Left kidney (tissue), 8 donors: ENCODE measurements around the gene HDX. TPM values are rescaled to one million over a fixed set of nuclear protein-coding genes. Genes with fewer than 3 reads are reported as not detected.
A peak's percentile ranks its signal among the peaks of the same experiment; 100 is the strongest.
"Not testable (repeated sequence)": the region's sequence is repeated elsewhere in the genome, so short reads cannot be mapped to it uniquely, and the experiment has no call there.

ENCODE experiments used
- DNase-seq: peaks from one replicate; pipeline ENCODE4 v3.0.0-alpha.2; 2013
- long read RNA-seq, 8 donors: transcript quantifications; one replicate each; lab custom pipeline, GENCODE V29; 2026
- polyA plus RNA-seq: library from polyadenylated mRNA; unstranded; fragments of 120-200 nt; gene quantifications from one replicate; pipeline ENCODE4 v1.2.1, GENCODE V29; 2013; ENCODE audit not compliant: insufficient read length

The HDX gene, protein sequence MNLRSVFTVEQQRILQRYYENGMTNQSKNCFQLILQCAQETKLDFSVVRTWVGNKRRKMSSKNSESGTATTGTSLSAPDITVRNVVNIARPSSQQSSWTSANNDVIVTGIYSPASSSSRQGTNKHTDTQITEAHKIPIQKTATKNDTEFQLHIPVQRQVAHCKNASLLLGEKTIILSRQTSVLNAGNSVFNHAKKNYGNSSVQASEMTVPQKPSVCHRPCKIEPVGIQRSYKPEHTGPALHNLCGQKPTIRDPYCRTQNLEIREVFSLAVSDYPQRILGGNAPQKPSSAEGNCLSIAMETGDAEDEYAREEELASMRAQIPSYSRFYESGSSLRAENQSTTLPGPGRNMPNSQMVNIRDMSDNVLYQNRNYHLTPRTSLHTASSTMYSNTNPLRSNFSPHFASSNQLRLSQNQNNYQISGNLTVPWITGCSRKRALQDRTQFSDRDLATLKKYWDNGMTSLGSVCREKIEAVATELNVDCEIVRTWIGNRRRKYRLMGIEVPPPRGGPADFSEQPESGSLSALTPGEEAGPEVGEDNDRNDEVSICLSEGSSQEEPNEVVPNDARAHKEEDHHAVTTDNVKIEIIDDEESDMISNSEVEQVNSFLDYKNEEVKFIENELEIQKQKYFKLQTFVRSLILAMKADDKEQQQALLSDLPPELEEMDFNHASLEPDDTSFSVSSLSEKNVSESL
- polyA plus RNA-seq: 6.6 TPM
- long read RNA-seq, donor 1, partial matches to known transcripts: 0 of 1 reads
- long read RNA-seq, donor 1, other reads (novel, unspliced or antisense): 0 of 1 reads
- long read RNA-seq, donor 2, full-length matches to known transcripts: 2 of 2 reads
- long read RNA-seq, donor 2, partial matches to known transcripts: 0 of 2 reads
- long read RNA-seq, donor 2, other reads (novel, unspliced or antisense): 0 of 2 reads
- long read RNA-seq, donor 3: 0 reads
- long read RNA-seq, donor 4: 0 reads
- long read RNA-seq, donor 5, full-length matches to known transcripts: 2 of 2 reads
- long read RNA-seq, donor 5, partial matches to known transcripts: 0 of 2 reads
- long read RNA-seq, donor 5, other reads (novel, unspliced or antisense): 0 of 2 reads
- long read RNA-seq, donor 6: 0 reads
- long read RNA-seq, donor 7, partial matches to known transcripts: 6 of 7 reads
- long read RNA-seq, donor 7, other reads (novel, unspliced or antisense): 0 of 7 reads
- long read RNA-seq, donor 8: 0 reads

DNA sequence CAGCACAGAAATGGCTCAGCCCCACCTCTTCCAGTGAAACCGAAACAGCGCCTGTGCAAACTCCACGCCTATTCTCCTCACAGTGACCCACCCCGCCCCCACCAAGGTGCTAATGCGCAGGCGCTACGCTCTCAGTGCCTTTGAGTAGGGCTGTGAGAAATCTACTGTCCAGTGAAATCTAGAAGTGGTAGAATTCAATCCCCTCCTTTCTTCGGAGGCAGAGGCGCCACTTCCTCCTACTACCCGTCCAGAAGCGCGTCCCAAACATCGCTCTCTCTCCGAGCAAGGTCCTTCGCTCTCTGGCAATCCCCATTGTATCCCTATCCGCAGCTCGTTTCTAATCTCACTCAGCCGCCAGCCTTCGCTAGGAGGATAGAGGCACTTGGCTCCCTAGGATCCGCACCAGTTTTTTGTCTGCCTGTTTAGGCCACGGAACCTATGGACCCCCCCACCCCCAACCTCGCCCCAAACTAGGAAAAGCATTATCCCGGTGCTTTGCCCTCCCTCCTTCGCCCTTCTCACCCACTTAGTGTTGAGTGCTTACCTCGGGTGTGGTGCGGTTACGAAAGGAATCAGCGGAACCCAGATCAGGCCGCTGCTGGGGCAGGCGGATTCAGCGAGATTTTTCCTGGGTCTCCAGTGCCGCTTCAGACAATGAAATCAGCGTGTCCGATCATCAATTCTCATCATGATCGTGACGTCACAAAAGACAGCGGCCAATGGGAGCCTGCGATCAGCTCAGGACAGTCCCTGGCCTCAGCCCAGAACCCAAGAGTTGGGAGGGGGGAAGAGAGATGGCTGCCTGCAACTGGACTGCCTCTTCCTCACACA, at the start of gene HDX:
HDX (minus strand) TSS at position 656 of the 831 bp plus-strand sequence. CDS start 27,056 bp downstream, outside the sequence.
- DNase-seq: peak; percentile 84

DNA sequence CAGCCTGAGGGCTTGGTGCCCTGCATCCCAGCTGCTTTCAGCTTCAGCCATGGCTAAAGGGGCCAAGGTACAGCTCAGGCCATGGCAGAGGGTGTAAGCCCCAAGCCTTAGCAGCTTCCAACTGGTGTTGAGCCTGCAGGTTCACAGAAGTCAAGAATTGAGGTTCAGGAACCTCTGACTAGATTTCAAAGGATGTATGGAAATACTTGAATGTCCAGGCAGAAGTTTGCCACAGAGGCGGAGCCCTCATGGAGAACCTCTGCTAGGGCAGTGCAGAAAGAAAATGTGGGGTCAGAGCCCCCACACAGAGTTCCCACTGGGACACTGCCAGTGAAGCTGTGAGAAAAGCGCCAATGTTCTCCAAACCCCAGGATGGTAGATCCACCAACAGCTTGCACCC, 39.1 kb upstream of the HDX start:
- not testable (repeated sequence) for DNase-seq

DNA sequence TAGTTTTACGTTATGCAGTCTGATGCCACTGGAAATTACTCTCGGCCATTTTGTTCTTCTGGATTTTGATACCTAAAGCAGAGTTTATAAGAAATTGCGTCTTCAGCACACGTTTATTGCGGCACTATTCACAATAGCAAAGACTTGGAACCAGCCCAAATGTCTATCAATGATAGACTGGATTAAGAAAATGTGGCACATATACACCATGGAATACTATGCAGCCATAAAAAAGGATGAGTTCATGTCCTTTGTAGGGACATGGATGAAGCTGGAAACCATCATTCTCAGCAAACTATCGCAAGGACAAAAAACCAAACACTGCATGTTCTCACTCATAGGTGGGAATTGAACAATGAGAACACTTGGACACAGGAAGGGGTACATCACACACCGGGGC, 35.4 kb upstream of the HDX start:
- DNase-seq: not testable (repeated sequence)

DNA sequence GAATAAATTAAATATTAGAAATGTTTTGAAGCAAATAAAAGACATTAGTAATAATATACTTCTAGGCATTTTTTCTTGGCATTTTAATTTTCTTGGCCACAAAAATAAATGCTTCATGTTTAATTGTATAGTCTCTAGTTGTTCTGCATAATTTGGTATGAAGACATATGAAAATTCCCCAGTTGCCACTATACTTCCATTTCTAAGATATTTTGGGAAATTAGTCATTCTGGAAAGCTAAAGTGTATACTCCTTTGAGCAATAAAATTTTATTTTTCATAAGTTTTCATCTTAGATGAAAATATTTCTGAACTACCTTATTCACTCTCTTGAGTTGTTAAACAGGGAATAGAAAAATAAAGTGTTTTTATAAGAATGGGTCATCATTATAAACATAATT, 13.8 kb downstream of the HDX start:
- no peak for DNase-seq

DNA sequence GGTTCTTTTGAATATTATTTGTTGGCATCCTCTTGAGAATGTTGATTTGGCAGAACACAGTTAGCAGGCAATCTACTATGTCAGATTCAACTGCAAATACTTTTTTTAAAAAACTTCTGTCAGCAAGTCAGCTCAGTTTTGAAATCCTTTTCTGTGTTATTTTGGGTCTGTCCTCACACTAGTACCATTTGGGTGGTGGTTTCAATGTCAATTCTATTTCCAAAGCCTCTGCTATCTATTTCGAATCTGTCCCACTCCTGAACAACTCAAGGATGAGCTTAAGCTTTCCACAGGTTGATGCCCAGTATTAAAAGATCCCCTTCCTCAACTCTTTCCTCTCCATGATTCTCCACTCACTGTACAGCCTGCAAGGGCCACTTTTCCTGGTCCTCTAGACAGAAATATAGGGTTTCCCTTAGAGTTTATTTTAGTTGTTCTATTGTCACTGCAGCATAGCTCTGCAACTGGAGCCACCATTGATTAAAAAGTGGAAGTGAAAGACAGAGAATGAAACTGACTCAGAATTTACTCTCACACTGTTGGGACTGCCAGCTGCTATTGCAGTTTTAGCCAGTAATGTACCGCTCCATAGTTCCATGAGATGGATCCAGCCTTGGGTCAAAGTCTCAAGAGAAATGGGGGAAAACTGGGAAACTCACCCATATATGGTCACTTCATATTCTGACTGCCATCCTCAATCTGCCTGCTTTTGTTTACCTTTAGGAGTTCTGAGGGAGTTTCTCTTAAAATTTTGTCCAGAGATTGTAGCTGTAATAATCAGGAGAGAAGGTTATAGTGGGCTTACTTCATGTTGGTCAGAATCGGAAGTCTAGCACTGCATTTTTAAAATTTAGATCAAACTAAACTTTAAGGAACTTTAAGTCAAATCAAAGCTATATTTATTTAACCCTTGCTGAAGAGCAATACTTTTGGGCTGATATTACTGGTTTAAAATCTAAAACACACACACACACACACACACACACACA, 14.6 kb downstream of the HDX start:
- DNase-seq: no peak

DNA sequence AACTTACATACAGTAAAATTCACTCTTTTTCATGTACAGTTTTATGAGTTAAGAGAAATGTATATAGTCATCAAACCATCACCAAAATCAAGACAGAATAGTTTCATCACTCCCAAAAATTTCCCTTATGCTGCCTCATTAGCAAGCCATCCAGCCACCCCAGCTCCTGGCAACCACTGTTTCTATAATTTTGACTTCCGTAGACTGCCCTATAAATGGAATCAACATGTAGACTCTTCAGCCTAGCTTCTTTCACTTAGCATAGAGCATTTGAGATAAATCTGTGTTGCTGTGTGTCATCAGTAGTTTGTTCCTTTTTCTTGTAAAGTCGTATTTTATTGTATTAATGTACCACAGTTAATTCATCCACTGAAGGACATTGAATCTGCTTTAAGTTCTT, 23.2 kb downstream of the HDX start:
- no peak for DNase-seq

DNA sequence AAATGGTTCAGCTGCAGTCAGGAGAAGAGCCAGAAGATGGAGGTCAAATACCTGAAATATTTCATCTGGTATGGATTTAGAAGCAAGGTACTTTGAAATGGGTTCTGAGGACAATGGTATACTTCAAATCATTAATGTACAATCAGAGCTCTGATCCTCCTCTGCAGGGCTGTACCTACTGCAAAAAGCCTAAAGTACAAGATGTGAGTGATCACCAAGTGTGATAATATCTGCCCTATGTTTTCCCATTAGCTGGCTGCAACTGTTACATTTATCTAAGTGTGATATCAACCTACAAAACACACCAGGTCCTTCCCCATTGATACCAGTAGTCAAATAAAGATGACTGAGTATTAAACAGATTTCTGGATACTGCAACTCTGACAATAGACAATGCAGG, 25.1 kb downstream of the HDX start:
- DNase-seq: no peak

DNA sequence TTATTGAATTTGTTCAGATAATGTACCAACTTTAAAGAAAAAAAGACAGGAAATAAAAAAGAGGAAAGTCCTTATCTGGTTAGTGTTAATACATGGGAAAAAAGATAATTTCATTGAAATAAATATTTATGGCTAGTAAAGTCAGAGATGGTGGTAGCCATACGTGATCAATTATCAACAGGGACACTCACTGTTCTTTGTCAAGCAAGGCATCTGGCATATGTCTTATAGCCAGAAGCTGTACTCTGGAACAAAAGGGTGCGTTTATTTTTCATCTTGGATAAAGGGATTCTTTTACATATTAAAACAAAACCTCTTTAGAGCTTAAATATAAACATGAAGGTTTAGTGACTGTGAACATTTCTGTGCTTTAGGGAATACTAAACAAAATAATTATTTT, 26.7 kb downstream of the HDX start:
- DNase-seq: no peak

DNA sequence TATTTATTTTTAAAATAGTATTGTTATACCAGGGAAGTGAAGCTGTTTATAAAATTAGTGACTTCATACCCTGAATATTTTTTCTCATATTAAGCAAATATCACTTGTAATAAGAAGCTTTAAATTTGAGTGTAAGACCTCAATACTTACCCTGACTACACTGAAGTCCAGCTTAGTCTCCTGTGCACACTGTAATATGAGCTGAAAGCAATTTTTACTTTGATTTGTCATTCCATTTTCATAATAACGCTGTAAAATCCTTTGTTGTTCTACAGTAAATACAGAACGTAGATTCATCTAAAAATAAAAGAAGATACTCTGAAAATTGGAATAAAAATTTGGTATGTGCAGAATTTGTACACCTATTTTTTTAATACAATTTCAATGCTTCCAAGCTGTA, 27.2 kb downstream of the HDX start:
- DNase-seq: no peak

DNA sequence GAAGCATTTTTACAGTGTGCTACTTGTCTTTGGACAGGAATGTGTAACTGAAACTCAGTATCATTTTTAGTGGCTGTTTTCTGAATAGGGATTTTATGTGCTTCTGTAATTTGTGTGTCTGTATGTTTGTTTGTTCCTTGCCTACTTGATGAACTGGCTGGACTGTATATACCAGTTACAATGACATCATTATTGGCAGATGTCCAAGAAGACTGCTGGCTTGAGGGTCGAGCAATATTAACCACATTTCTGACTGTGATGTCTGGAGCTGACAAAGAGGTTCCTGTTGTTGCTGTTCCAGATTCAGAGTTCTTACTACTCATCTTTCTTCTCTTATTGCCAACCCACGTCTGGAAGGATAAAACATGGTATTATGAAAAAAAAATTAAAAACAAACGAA, 33.0 kb downstream of the HDX start:
- no peak for DNase-seq

DNA sequence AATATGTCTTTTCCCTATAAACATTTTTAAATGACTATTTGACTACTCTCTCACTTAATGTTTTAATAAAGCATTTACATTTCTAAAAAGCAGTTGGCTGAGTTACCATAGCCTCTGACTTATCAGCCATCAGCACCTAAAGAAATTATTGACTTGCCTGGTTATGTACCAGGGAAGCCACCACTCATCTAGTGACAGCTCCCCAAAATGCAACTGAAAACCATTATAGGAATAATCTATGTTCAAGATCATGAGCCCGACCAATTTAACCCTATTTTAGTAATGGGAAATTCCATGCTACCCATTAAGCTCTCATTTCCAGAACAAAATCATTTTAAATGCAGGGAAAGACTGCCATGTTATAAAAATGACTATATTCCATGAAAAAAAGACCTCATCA, 34.4 kb downstream of the HDX start:
- no peak for DNase-seq

DNA sequence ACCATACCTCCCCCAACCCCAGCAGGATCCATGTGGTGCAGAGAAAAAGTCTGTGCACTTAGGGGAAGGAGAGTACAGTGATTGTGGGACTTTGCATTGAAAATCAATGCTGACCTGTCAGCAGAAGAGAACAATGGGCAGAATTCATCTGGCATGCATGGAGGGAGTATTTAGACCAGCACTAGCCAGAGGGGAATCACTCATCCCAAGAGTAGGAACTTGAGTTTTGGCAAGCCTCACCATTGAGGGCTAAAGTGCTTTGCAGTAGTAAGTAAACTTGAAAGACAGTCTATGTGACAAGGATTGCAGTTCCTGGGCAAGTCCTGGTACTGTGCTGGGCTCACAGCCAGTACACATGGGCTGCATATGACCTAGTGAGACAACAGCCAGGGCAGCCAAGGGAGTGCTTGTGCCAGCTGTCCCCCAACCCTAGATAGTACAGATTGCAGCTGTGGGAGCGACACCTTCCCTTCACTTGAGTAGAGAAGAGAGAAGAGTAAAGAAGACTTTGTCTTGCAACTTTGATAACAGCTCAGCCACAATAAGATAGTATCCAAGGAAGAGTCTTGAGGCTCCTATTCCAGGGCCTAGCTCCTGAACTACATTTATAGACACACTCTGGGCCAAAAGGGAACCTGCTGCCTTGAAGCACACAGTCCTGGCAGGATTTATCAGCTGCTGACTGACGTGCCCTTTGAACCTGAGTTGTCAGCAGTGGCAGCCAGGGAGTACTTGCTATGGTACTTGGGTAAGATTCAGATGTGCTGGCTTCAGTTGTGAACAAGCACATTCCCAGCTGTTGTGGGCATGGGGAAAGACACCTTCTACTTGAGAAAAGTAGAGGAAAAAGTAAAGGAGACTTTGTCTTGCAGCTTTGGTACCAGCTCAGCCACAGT, 48.7 kb downstream of the HDX start:
- no peak for DNase-seq

DNA sequence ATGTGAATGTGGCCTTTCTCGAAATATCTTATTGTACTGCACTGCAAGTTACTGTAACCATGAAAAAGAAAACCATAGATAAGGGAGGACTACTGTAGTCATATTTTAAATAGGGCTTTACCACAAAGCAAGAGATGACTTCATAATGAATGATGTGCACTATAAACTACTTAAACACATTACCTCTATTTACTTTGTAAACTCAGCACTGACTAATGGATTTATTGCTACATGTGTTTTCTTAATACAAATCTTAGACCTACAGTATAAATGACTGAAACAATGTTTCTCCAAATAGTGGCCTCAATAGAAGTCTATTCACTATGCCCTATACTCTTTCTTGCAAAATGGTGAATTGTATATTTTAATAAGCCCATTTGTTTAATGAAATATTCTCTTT, 61.1 kb downstream of the HDX start:
- no peak for DNase-seq

DNA sequence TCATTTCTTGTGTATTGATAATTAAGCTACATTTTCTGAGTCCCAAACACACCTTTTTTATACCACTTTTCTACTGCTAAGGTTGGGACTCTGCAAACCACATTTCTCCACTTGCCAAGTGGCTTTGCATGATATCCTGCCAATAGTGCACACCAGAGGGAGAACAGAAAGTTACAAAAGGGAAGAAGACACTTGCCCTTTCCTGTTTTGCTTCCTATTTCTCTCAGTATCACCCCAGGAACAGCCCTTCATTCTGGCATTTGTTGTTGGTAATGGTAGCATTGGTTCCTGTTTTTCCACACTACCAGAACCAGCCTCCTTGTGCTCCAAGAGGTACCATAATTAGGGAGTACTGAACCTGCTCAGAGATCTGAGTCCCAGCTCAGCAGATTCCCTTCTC, 87.1 kb downstream of the HDX start:
- DNase-seq: no peak

DNA sequence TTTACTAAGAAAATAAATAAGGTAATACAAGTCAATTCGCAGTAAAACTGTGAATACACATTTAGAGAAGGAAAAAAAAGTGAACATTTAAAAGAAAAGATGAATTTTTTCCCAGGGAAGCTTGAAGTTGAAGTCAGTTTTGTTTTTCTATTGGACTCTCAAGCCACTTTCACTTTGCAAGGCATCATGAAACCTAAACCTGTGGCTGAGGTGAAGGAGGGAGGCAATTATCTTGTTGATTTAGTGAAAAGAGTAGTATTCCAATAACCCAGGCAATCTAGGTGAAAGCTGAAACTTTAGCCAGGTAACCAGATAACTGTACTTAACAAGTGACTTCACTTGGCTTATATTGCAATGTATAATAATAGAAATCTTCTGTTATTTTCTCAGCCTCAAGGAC, 138.6 kb downstream of the HDX start:
- DNase-seq: peak; percentile 44

DNA sequence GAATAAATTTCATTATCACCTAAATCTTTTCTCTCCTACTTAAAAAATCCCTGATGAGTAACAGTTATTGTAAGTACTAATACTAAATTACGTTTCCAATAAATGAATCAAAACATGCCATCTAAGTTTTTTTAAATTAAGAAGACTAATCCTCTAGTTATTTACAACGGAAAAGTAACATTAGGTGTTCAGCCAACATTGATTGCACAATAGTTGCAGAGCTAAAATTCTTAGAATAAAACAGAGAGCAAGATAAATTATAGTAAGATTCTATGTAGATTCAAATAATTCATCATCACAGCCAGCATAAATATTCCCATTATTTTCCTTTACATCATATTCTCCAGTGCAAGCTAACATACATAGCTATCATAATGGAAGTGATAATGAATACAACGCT, 139.2 kb downstream of the HDX start:
- DNase-seq: no peak

DNA sequence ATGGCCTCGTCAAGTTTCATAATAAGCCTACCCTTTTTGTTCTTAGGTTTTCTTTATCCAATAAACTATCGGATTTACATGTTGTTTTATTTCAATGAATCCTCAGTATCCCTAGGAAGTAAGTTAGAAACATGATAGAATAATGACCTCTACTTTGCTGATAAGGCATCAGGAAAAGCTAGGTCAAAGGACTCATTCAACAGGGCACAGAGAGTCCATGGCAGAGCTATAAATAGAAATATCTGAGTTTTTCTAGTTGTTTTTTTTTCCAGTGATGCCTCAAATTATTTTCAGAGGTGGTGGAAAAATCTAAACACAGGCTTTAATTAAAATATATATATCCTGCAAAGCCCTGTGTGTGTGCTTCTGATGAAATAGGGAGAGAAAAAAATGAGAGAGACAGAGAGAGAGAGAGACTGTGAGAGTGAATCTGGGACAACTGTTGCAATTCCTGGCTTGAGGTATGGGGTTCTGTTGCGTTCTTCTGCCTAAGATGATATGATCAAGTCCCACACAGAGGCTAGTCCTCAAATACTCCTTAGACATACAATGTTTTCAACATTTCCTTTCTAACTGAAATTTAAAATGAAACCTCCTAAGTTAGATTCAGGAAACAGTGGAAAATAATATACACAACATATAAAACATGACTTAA, 139.9 kb downstream of the HDX start:
- DNase-seq: no peak

DNA sequence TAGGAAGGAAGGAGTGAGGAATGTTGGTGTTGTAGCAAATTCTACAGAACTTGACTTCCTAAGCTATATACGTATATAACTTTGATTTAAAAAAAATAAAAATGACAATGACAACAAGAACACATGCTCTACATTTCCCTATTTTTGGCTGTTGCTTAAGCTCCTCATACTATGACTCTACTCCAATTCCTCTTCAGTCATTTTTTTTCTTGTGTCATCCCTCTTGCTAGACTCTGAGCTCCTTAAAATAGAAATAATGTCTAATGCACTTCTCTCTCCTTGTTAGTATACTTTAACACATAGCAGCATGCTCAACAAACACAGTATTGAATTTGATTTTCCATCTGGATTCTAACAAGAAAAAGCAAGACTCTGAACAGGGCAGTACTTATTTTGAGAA, 144.0 kb downstream of the HDX start:
- DNase-seq: no peak

DNA sequence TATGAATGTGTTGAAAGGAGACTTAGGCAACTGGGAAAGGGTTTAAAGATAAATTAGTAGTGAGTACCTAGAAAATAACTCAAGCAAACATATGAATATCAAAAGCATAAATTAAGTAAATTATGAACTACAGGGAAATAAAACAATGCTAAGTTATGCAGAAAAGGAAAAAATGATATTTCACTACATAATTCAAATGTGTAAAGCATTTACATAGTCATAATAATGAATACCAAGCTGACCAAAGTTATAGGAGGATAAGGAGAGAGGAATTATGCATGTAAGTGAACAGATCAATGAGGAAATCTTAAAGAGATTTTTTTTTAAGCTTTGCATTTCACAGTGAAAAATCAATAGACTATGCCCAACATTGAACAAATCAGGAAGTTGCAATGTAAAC, 145.0 kb downstream of the HDX start:
- no peak for DNase-seq
